ENCODE data around the gene TRAF3IP1.
"Not testable (repeated sequence)": the region's sequence is repeated elsewhere in the genome, so short reads cannot be mapped to it uniquely, and the experiment has no call there.

TRAF3IP1 gene

GRCh38 chr2:238383135-238383534 is 62.8 kb downstream of the TRAF3IP1 start:
- DNase-seq: no peak

- no peak for DNase-seq
These were observed 63.5 kb downstream of the TRAF3IP1 start for GRCh38 chr2:238383743-238384380.

- no peak for DNase-seq
These were observed 67.0 kb downstream of the TRAF3IP1 start for GRCh38 chr2:238387332-238387731.

- no peak for DNase-seq
These were observed 68.5 kb downstream of the TRAF3IP1 start for GRCh38 chr2:238388794-238389193.

DNA sequence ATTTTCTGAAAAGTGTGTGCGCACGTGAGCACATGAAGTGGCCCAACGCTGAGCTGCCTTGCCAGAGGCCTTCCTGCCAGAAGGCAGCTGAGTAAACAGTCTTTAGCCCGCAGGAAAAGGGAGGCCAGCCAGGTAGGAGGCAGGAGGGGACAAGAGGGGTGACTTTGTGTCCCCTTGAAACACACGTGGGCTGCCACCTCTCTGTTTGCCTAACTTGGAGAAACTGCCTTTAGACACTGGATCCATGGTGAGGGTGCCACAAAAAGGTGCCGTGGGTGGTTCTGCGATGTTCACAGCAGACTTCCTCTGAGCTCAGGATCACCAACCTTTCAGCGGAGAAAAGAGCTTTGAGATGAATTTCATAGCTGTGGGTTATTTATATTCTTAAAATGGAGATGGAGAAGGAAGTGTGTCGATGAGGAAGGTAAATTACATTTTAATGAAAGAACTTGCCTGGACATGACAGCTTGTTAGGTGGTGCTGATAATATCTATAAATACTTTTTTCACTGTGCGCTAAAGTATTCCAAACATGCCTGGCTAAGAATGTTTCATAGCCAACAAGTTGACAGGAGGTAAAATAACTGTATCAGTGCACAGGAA is 69.8 kb downstream of the TRAF3IP1 start:
- DNase-seq: no peak

DNA sequence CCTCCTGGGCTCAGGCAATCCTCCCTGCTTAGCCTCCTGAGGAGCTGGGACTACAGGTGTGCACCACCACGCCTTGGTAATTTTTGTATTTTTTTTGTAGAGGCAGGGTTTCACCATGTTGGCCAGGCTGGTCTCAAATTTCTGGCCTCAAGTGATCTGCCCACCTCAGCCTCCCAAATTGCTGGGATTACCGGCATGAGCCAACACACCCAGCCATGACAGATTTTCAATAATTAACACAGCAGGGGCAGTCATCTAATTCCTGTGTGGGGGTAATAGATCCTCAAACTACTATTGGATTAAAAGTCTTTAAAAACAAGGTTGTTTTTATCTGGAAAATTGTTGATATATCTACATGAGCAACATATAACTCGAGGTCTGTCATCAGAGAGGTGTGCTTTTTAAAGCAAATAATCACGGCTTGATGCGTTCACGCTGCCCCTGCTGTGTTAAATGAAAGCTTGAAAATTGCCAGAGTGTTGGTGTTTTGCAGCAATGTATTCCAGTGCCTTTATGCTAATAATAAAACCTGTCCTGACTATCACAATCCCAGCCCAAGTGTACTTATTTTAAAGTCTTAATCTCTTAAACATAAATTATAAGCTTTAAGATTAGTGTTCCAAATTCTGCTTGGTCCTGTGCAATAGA is 70.8 kb downstream of the TRAF3IP1 start:
- no peak for DNase-seq

- DNase-seq: no peak
These were observed 76.3 kb downstream of the TRAF3IP1 start for GRCh38 chr2:238396663-238397062.

DNA sequence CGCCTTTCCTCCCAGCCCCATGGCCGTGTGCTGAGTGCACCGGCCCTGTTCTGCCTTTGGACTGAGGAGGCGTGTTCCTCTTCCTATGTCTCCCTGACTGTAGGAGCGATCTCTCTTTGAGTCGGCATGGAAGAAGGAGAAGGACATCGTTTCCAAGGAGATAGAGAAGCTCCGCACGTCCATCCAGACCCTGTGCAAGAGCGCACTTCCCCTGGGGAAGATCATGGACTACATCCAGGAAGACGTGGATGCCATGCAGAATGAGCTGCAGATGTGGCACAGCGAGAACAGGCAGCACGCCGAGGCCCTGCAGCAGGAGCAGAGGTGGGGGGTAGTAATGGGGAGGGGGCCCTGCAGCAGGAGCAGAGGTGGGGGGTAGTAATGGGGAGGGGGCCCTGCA is 77.0 kb downstream of the TRAF3IP1 start:
- DNase-seq: no peak

DNA sequence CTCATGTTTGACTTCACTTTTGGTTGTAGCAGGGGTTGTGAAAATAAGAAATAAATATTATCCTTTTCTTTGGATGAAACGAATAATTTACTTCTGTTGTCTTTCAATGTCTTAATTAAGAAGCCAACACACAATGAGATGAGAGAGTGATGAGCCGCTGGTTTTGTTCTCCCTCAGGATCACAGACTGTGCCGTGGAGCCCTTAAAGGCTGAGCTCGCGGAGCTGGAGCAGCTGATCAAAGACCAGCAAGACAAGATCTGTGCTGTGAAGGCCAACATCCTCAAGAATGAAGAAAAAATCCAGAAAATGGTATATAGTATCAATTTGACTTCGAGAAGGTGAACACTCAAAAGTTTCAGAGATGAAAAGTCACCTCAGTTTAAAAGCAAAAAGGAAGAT is 78.3 kb downstream of the TRAF3IP1 start:
- no peak for DNase-seq

GRCh38 chr2:238399094-238399493 is 78.8 kb downstream of the TRAF3IP1 start:
- DNase-seq: no peak

GRCh38 chr2:238401551-238401950 is 81.2 kb downstream of the TRAF3IP1 start:
- DNase-seq: no peak

DNA sequence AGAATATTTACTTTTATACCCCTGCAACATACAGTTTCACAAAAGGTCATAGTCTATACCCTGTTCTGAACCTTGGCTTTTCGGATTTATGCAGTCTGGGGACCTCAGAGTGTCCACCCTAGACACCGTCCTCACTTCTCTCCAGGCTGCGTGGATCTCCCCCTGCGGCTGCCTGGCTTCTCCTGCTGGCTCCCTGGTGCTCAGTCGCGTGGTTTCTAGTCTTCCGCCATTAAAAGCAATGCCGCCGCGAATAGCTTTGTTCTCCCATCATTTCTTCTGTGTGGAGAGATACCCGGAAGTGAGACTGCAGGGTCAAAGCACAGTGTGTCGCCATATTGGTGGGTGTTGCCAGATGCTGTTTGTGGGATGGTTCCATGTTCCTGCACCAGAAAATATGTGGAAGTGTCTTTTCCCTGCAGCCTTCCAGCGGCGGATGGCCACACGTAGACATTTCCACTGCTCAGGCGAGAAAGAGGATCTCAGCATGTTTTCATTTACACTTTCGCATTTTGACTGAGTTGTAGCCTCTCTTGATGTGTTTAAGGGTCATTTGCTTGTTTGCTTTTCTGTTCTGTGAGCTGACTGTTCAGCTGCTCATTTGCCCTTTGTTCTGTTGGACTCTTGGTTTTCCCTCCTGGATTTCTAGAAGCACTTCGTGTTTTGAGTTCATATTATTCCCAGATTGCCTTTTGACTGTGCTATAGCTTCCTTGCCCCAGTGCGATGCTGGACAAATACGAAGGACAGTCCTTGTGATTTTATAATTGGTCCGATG is 83.5 kb downstream of the TRAF3IP1 start:
- DNase-seq: no peak

DNA sequence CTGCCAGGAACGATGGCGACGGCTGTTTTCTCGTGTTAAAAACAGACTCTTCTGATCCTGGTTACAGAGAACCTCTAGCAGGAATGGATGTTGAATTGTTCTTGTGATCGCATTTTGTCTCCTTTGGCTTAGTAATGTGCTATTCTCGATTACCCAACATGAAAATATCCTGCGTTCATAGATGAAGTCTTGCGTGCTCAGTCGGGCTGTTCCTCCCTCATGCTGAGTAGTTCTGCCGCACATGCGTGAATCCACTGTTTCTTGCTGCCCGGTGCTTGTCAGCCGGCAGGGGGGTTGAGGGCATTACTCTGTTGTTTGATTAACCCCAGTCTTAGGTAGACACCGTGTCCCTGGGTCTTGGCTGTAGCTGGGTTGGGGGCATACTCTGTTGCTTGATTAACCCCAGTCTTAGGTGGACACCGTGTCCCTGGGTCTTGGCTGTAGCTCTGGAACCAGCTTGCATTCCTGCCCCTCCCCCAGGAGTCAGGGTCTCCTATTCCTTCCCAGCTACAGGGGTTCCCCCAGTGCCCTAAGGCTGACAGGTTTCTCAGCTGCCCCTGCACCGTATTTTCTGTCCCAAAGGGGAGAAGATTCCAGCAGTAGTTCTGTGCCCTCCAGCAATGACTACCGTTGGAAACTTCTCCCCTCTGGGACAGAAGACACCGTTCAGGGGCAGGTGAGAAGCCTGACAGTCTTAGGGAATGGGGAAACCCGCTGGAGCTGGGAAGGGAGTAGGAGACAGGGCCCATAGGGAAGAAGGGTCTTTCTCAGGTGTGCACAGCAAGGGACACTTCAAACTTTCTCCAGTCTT is 84.3 kb downstream of the TRAF3IP1 start:
- DNase-seq: no peak

GRCh38 chr2:238405217-238405555 is 84.9 kb downstream of the TRAF3IP1 start:
- DNase-seq: not testable (repeated sequence)

GRCh38 chr2:238406221-238406997 is 86.1 kb downstream of the TRAF3IP1 start:
- DNase-seq: no peak

DNA sequence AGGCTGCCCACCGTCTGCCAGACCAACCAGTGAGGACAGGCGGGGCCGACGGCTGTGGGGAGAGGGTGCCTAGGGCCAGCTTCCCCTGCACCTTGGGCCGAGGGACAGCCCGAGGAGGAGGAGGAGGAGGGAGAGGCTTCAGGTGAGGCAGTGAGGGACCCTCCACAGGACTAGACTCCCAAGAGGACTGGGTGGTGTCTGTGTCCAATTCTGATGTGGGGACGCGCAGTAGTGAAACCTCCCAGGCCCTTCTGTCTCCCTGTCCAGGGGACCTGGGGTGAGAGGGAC is 86.6 kb downstream of the TRAF3IP1 start:
- DNase-seq: no peak

- no peak for DNase-seq
These were observed 87.2 kb downstream of the TRAF3IP1 start for GRCh38 chr2:238407566-238407965.

DNA sequence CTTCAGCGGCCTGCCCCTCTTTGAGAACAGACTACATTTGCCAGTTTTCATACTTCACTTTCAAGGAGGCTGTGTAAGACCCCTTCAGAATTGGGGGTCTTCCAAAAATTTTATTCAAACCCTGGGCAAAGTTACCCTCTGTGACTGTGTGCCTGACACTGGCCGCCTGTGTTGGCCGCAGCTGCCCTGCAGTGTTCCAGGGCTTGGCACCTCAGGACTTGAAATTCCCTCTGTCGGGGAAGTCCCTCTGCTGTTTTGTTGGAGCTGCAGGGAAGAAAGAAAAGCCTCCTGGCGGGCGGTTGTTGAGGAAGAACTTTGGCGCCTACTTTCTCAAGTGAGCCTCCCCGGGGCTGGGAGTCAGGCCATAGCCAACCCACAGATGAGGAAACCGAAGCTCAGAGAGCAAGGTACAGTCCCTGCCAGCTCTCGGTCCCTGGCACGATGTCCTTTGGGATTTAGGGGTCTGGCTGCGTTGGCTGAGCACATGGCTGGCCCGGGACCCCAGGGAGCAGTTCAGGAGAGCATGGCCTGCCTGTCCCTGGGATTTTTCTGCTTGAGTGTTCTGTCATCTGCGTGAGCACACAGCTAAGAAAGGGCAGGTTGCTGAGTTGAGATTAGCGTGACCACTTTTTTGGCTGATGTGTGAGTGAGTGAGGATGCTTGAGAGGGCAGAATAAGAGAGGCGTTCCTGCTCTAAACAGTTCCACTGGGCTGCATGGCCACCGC is 88.5 kb downstream of the TRAF3IP1 start:
- DNase-seq: no peak

DNA sequence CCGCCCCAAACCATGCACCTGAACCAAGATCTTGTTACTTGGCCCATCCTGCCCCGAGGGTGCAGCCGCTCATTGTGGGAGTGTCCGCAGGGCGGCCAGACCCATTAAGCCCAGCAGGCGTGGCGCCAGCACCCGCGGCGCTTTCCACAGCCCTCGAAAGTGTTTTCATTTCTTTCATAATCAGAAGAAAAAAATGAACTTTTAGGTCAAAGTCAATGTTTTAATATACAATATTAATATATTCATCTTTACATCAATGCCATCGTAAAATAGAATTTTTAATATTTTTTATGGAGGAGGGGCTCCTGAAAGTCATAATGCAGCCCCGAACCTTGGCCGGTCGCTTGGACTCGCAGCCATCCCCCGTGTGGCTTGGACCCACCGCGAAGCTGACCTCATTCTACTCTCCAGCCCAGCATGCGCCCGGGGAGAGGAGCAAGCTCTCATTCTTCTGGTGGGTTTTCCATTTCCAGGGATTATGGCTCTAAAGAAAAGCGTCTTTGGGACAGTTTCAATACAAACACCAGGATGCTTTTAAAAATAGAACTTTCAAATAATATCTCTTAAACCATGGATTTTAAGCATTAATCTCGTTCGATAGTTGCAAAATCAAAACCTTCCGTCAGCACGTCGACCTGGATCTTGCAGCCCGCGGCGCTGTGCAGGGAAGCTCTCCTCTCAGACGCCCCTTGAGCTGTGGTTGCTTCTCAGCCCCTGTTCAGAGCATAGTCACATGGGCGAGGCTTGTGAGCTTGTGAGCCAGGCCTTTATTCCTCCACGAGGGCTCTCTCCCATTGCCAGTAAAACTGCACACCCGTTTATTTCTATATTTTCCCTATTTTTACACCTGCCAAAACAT is 89.3 kb downstream of the TRAF3IP1 start:
- no peak for DNase-seq

- DNase-seq: no peak
These were observed 91.9 kb downstream of the TRAF3IP1 start for GRCh38 chr2:238412067-238412767.
